Gastroesophageal sphincter (tissue), 3 donors: ENCODE results near the gene VGLL1.

Experiments used
- CTCF ChIP-seq, 4 experiments: fragments of 200-600 bp in 2 of 4; fragments of 450-650 bp in 2 of 4; sonication (generic) in 1 of 4; IDR thresholded peaks; one replicate each; pipeline ENCODE4 v1.5.1; 2017 to 2019; ENCODE audit warnings: antibody characterized with exemption in 4 of 4, mild to moderate bottlenecking in 2 of 4, moderate library complexity in 2 of 4
- POLR2A ChIP-seq, 2 donors: fragments of 450-650 bp; IDR thresholded peaks; one replicate each; pipeline ENCODE4 v1.6.1; 2017; ENCODE audit warnings: antibody characterized with exemption in 2 of 2, mild to moderate bottlenecking in 2 of 2, moderate library complexity in 1 of 2
- POLR2AphosphoS5 ChIP-seq: sonication (generic); formaldehyde crosslinking; IDR thresholded peaks from one replicate; pipeline ENCODE4 v1.6.1; 2017; ENCODE audit warnings: antibody characterized with exemption

- no peak for TF ChIP-seq CTCF (IDR thresholded peaks at IDR 0.05)
- TF ChIP-seq POLR2AphosphoS5 = no peak
- TF ChIP-seq POLR2A (IDR thresholded peaks at IDR 0.05) = no peak
These were observed 53.9 kb downstream of the VGLL1 start for GRCh38 chrX:136585960-136586359.
